HepG2 (cell line): Measurements from ENCODE around the gene ABCB11. TPM values are rescaled to one million over a fixed set of nuclear protein-coding genes. Genes with fewer than 3 reads are reported as not detected.

Experiments
- ATAC-seq: fragments of 200-7000 bp; cut with Tn5 transposase; 3 replicates; pipeline ENCODE4 v1.9.1; 2020; ENCODE audit warnings: mild to moderate bottlenecking, moderate library complexity
- BruUV-seq: library from RNA; stranded (reverse); fragments of 400-500 nt; replicated peaks from 2 replicates; lab custom pipeline; 2021; lab: Mats Ljungman, UMichigan
- CTCF ChIA-PET: fragments of 300-600 bp; formaldehyde crosslinking; extraction: SDS; loops from one replicate; lab custom pipeline; 2021; ENCODE audit warnings: low total read pairs, inconsistent platforms, low intra/inter-chr PET ratio; lab: Yijun Ruan, JAX
- POLR2A ChIA-PET: fragments of 350-600 bp; sonication (Branson Sonifier 250); formaldehyde crosslinking; loops from one replicate; lab custom pipeline; 2020; ENCODE audit warnings: antibody characterized with exemption, inconsistent platforms; lab: Yijun Ruan, JAX
- DNase-seq: peaks from one replicate; pipeline ENCODE4 v3.0.0-alpha.2; 2015; ENCODE audit warnings: low spot score
- FAIRE-seq: peaks from 3 replicates; lab custom pipeline; 2011; peaks lifted over from hg19 to GRCh38; lab: Jason Lieb, UNC
- H2AFZ ChIP-seq: one replicate; pipeline ENCODE4 v1.6.1; 2011; ENCODE audit warnings: low read length, inconsistent platforms
- H3K27ac ChIP-seq: fragments of 300-600 bp; 3 replicates; pipeline ENCODE4 v1.8.0; 2011; ENCODE audit warnings: mixed run types, mild to moderate bottlenecking, mixed read lengths, low read length, inconsistent platforms; ENCODE audit not compliant: insufficient read depth; ENCODE audit errors: extremely low read length
- H3K27me3 ChIP-seq, 2 experiments: fragments of 200-600 bp in 1 of 2; 2 replicates in 1 of 2; 3 replicates in 1 of 2; pipeline versions ENCODE4 v1.6.0 to v1.8.0; 2011; ENCODE audit warnings: low read length in 2 of 2, mild to moderate bottlenecking in 2 of 2, moderate library complexity in 2 of 2, inconsistent platforms in 1 of 2; ENCODE audit not compliant: insufficient read depth in 2 of 2, control insufficient read depth in 1 of 2
- H3K36me3 ChIP-seq, 2 experiments: fragments of 200-600 bp in 1 of 2; replicated peaks in 1 of 2; 2 replicates in 1 of 2; 3 replicates in 1 of 2; pipeline versions ENCODE4 v1.5.1 to v1.8.0; 2011; ENCODE audit warnings: low read length in 2 of 2, inconsistent platforms in 1 of 2; ENCODE audit not compliant: insufficient read depth in 2 of 2, control insufficient read depth in 1 of 2
- H3K4me1 ChIP-seq: 2 replicates; pipeline ENCODE4 v1.5.1; 2012; ENCODE audit warnings: low read length, inconsistent platforms; ENCODE audit not compliant: insufficient read depth
- H3K4me2 ChIP-seq: 2 replicates; pipeline ENCODE4 v1.6.0; 2011; ENCODE audit warnings: low read depth, low read length, inconsistent platforms
- H3K4me3 ChIP-seq, 3 experiments: fragments of 200-600 bp in 1 of 3; sonication (generic), shearing (Covaris generic) in 1 of 3; replicated peaks in 1 of 3; 2 replicates each; pipeline ENCODE4 v1.5.1; 2011 to 2016; ENCODE audit warnings: low read length in 3 of 3, inconsistent platforms in 2 of 3, low read depth in 2 of 3, mild to moderate bottlenecking in 2 of 3, control low read depth in 1 of 3, mixed read lengths in 1 of 3; ENCODE audit not compliant: insufficient read depth in 1 of 3
- H3K79me2 ChIP-seq: one replicate; pipeline ENCODE4 v1.6.1; 2011; ENCODE audit warnings: low read length, inconsistent platforms; ENCODE audit not compliant: insufficient read depth
- H3K9ac ChIP-seq: 2 replicates; pipeline ENCODE4 v1.6.0; 2011; ENCODE audit warnings: mild to moderate bottlenecking, low read depth, low read length, inconsistent platforms; ENCODE audit not compliant: insufficient read depth
- H3K9me3 ChIP-seq: 2 replicates; pipeline ENCODE4 v1.5.1; 2012; ENCODE audit warnings: mild to moderate bottlenecking, low read length
- H4K20me1 ChIP-seq: 2 replicates; pipeline ENCODE4 v1.6.0; 2011; ENCODE audit warnings: inconsistent platforms, mild to moderate bottlenecking, low read length, moderate library complexity; ENCODE audit not compliant: insufficient read depth
- ASH2L ChIP-seq: fragments of 300-600, 200-600 bp; sonication (generic); IDR thresholded peaks from 2 replicates; pipeline ENCODE4 v1.7.0; 2017; ENCODE audit warnings: low read depth, mild to moderate bottlenecking, moderate library complexity, mixed read lengths, low read length; ENCODE audit not compliant: insufficient read length
- ETV6 ChIP-seq: sonication (generic); formaldehyde crosslinking; conservative IDR thresholded peaks from 2 replicates; pipeline ENCODE4 v1.4.0; 2020; ENCODE audit warnings: missing genetic modification reagents
- HIVEP1 ChIP-seq: sonication (generic); formaldehyde crosslinking; IDR thresholded peaks from 2 replicates; pipeline ENCODE4 v1.4.0; 2020; ENCODE audit warnings: mild to moderate bottlenecking, missing genetic modification reagents
- JARID2 ChIP-seq: sonication (generic); formaldehyde crosslinking; IDR thresholded peaks from 2 replicates; pipeline ENCODE4 v1.8.1; 2023; ENCODE audit warnings: missing genetic modification reagents, inconsistent platforms; ENCODE audit not compliant: insufficient replicate concordance
- NCOR1 ChIP-seq: fragments of 200-600 bp; sonication (generic); IDR thresholded peaks from 2 replicates; pipeline ENCODE4 v1.7.0; 2017; ENCODE audit warnings: antibody characterized with exemption, low read length, borderline replicate concordance
- POLR2G ChIP-seq: fragments of 200-400 bp; formaldehyde crosslinking; IDR thresholded peaks from 2 replicates; pipeline ENCODE4 v1.6.1; 2018; ENCODE audit warnings: mild to moderate bottlenecking, low read depth, low read length, moderate library complexity
- SMARCC2 ChIP-seq: fragments of 450-650 bp; IDR thresholded peaks from 2 replicates; pipeline ENCODE4 v1.6.1; 2017; ENCODE audit warnings: antibody characterized with exemption, mild to moderate bottlenecking
- SRSF1 ChIP-seq: fragments of 200-400 bp; formaldehyde crosslinking; optimal IDR thresholded peaks from 2 replicates; pipeline ENCODE3; 2017; ENCODE audit warnings: mild to moderate bottlenecking, low read depth, low read length, moderate library complexity
- ZHX2 ChIP-seq, 2 experiments: sonication (generic) in 1 of 2; formaldehyde crosslinking in 1 of 2; IDR thresholded peaks; 2 replicates each; pipeline versions ENCODE4 v1.6.1 to v1.9.0; 2014 to 2022; ENCODE audit warnings: antibody characterized with exemption in 1 of 2, borderline replicate concordance in 1 of 2, inconsistent platforms in 1 of 2, low read depth in 1 of 2, missing genetic modification reagents in 1 of 2
- ZNF18 ChIP-seq: sonication (generic); formaldehyde crosslinking; IDR thresholded peaks from 2 replicates; pipeline ENCODE4 v1.8.0; 2022; ENCODE audit warnings: mild to moderate bottlenecking, missing genetic modification reagents; ENCODE audit not compliant: insufficient replicate concordance
- ZNF460 ChIP-seq: sonication (generic); formaldehyde crosslinking; IDR thresholded peaks from 2 replicates; pipeline ENCODE4 v1.5.1; 2020; ENCODE audit warnings: missing genetic modification reagents, mild to moderate bottlenecking, borderline replicate concordance
- ZNF546 ChIP-seq: sonication (generic); formaldehyde crosslinking; conservative IDR thresholded peaks from 2 replicates; pipeline ENCODE4 v1.8.1; 2023; ENCODE audit warnings: mild to moderate bottlenecking, missing genetic modification reagents
- ZXDC ChIP-seq: sonication (generic); formaldehyde crosslinking; IDR thresholded peaks from 2 replicates; pipeline ENCODE4 v1.5.0; 2020; ENCODE audit warnings: mild to moderate bottlenecking, missing genetic modification reagents
- ZZZ3 ChIP-seq: sonication (generic); formaldehyde crosslinking; IDR thresholded peaks from 2 replicates; pipeline ENCODE4 v1.4.0; 2020; ENCODE audit warnings: missing genetic modification reagents, mild to moderate bottlenecking, borderline replicate concordance
- WGBS: methylation state at CpG from one replicate; pipeline ENCODE4 v1.1.6; 2017; ENCODE audit warnings: low lambda C conversion rate; 5-methylcytosine and 5-hydroxymethylcytosine counted together
- in situ Hi-C: cut with HindIII; loops from 2 replicates; pipeline ENCODE4 v1.10.0; 2017; ENCODE audit warnings: low pct_unique_long_range_greater_than_20kb; ENCODE audit not compliant: extremely low pct_ligation_motif_present
- intact Hi-C: fragments of 100-400 bp; cut with micrococcal nuclease; formaldehyde crosslinking; loops from one replicate; pipeline ENCODE4 v1.10.0; 2022; ENCODE audit not compliant: unreplicated experiment
- polyA plus RNA-seq, 8 experiments: library from polyadenylated mRNA; depleted of rRNA in 3 of 8; stranded (reverse) in 7 of 8; unstranded in 1 of 8; fragments of >200 nt; fragmentation: Illumina TruSeq in 4 of 8; extraction: Trizol in 4 of 8; gene quantifications; 2 replicates each; pipeline versions ENCODE4 v1.2.1 to v1.2.3, GENCODE V29; 2011 to 2016; ENCODE audit warnings: low read depth in 4 of 8, missing spikeins in 1 of 8, mixed read lengths in 1 of 8; ENCODE audit not compliant: insufficient read depth in 1 of 8
- total RNA-seq, 5 experiments: library from RNA; depleted of rRNA; stranded (reverse); fragments of >200 nt; fragmentation: Illumina TruSeq; extraction: Trizol; gene quantifications; 2 replicates each; pipeline ENCODE4 v1.2.3, GENCODE V29; 2016; ENCODE audit warnings: low read depth in 1 of 5

ABCB11 gene
- total and polyA plus RNA-seq, 2 of the 13 experiments (the other 11 are each of a cell fraction or from before 2014, with no cell fraction given) = not detected

- POLR2A ChIA-PET = no interaction called here
- Histone ChIP-seq H3K79me2 (no peaks in the 10 kb centered on the region), H3K9ac (no peak overlapping the region), H3K4me2 (no peak overlapping the region), H3K4me1 (no peaks in the 10 kb centered on the region), H3K9me3 (no peaks in the 10 kb centered on the region), H3K27me3 (no peaks in the 10 kb centered on the region), H3K36me3 (no peaks in the 10 kb centered on the region), H3K27ac (no peak overlapping the region), H3K4me3 (no peak overlapping the region), H2AFZ (no peak overlapping the region), H4K20me1 (no peaks in the 10 kb centered on the region)
- no peak for FAIRE-seq
- DNase-seq = no peak
- CTCF ChIA-PET = no interaction called here
- intact Hi-C loops (no loop called here), in situ Hi-C loops (no loop called here)
- WGBS = 70% methylated on average over 4 of the region's 4 CpGs
- BruUV-seq = no TSS peak
- no peak for ATAC-seq
- TF ChIP-seq ETV6 (CRISPR knock-in tag) (no peak), ZNF546 (CRISPR knock-in tag) (no peak), ZZZ3 (no peak), JARID2 (no peak), SMARCC2 (no peak), ZNF460 (CRISPR knock-in tag) (no peak), POLR2G (no peak), ZNF18 (no peak), ASH2L (no peak), HIVEP1 (CRISPR knock-in tag) (no peak), ZXDC (no peak), SRSF1 (no peak), NCOR1 (no peak), ZHX2 (IDR thresholded peaks at IDR 0.05; ENCODE audit: low read depth) (no peak), ZHX2 (CRISPR knock-in tag; IDR thresholded peaks at IDR 0.05; ENCODE audit: borderline replicate concordance) (no peak)
Measured at GRCh38 chr2:168998609-168999211, 32.4 kb downstream of the ABCB11 start.
